Astrocyte (in vitro differentiated cells and primary cell): ENCODE results near the gene RGS17.

ENCODE experiments used
- CTCF ChIP-seq: IDR thresholded peaks from 2 replicates; pipeline ENCODE4 v1.5.1; 2011; ENCODE audit warnings: low read depth, mild to moderate bottlenecking, inconsistent platforms, low read length, moderate library complexity; ENCODE audit not compliant: insufficient read depth
- EZH2 ChIP-seq: IDR thresholded peaks from 2 replicates; pipeline ENCODE4 v1.6.1; 2012; ENCODE audit warnings: mild to moderate bottlenecking, low read length, inconsistent platforms; ENCODE audit not compliant: insufficient read depth

GRCh38 chr6:153058291-153058690, 72.8 kb downstream of the RGS17 start:
- no peak for TF ChIP-seq EZH2
- TF ChIP-seq CTCF: no peak
